GM11168 (cell line): ENCODE data around the gene SLC26A2.
"Not testable (repeated sequence)": the region's sequence is repeated elsewhere in the genome, so short reads cannot be mapped to it uniquely, and the experiment has no call there.

ENCODE experiments used
- in situ Hi-C: fragments of 300-500 bp; cut with MboI; formaldehyde crosslinking; loops from one replicate; pipeline ENCODE4 v1.12.0; 2022; ENCODE audit warnings: low sequenced_read_pairs; ENCODE audit not compliant: unreplicated experiment

SLC26A2 gene

DNA sequence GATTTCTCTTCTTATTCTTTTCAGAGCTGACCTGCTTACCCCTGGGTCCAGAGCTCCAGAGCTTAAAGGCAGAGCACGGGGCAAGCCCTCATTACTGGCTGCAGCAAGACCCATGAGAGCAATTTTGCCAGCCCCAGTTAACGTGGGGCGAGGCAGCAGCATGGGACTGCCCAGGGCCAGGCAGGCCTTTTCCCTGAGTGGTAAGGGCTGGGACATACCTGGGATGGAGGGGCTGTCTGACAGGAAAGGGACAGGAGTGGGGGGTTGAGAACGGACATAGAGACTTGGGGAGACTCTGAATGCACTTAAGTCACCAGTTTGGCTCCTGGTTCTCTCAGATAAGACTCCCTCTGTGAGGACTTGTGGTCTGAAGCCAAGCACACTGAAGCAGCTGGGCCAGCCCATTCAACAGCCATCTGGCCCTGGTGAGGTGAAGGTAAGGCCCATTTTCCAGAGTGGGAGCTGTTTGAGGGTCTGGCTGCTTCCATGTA is 66.2 kb downstream of the SLC26A2 start:
- in situ Hi-C loops = no loop called here

DNA sequence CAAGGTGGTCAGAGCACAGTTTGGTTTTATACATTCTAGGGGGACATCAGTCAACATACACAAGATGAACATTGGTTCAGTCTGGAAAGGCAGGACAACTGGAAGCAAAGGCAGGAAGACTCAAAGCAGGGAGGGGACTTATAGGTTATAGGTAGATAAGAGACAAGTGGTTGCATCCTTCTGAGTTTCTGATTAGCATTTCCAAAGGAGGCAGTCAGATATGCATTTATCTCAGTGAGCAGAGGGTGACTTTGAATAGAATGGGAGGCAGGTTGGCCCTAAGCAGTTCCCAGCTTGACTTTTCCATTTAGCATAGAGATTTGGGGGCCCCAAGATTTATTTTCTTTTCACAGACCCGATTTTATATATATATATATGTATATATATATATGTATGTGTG is 67.5 kb downstream of the SLC26A2 start:
- in situ Hi-C loops = not testable (repeated sequence)

DNA sequence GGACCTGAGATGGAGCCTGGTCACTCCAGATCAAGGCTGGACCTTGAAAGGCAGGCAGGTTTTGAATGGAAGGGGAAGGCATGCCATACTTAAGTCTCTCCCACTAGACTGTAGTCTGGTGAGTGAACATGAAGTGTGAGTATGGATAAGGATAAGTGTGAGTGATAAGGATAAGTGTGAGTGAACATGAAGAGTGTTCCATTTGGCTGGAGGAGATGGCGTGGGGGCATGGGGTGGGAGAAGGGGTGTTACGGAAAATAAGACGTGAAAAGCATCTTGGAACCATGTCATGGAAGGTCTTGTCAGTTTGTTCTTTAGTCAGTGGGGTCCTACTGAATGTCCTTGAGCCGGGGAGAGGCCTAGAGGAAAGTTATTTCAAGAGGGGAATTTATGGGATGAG is 72.8 kb downstream of the SLC26A2 start:
- in situ Hi-C loops = no loop called here

- in situ Hi-C loops = no loop called here
Measured at GRCh38 chr5:150034662-150035061, 74.1 kb downstream of the SLC26A2 start.

DNA sequence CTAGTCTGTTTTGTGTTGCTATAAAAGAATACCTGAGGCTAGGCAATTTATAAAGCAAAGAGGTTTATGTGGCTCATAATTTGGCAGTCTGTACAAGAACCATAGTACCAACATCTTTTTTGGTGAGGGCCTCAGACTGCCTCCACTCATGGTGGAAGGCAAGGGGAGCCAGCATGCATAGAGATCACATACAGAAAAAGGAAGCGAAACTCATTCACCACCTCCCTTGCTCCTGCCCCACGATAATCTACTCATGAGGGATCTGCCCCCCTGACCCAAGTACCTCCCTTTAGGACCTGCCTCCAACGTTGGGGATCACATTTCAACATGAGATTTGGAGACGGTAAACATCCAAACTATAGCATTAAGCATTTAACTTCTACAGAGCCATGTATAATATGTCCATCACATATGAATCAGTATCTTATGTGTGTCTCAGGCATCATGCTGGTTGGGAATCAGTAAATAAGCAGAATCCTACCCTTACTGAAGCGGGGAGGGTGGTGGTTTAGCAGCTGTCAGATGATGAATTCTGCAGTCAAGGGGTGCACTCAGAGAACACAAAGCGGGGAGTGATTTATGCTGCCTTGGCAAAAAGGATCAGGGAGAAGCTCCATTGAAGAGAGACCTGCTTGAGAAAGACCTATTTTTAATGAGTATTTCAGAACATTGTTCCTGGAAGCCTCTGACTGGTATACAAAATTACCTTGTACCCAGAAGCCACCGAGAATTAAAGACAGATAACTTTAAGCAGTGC is 74.8 kb downstream of the SLC26A2 start:
- in situ Hi-C loops = no loop called here

- in situ Hi-C loops = no loop called here
Measured at GRCh38 chr5:150036513-150036912, 76.0 kb downstream of the SLC26A2 start.
